ENCODE measurements around the gene IRS2.

DNA sequence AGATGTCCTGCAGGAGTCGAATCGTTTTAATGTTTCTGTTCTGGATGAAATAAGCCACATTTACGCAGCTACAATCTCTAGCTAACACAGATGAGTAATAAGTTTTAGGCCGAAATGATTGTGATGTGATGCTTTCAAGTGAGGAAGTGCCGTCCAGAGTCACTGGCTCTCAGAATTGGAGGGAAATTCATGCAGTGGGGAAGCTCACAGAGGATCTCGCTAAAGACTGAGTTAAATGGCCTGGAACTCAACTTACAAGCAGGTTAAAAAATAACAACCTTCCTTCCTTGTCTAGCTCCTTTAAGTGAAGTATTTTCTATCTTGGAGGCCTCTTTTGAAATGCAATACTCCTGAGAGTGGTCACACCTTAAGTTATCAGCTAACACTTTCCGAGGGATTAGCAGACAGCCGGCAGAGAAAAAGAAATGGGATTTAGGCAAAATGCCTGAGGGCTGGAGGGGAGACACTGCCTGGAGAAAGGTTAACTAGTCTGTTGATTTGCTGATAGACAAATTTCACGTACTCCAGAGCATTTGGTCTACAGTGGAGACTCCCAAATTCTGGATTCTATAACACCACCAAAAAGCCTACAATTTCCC, 74.2 kb downstream of the IRS2 start:
- TF ChIP-seq SIN3A (conservative IDR thresholded peaks at IDR 0.05 in 1 of 2, IDR thresholded peaks at IDR 0.05 in 1 of 2; ENCODE audit: low read depth in 1 of 2, low read length in 2 of 2) = no peak
- no peak for TF ChIP-seq CBX5 (IDR thresholded peaks at IDR 0.05; ENCODE audit: low read depth, low read length)
- no peak for TF ChIP-seq CHD2 (IDR thresholded peaks at IDR 0.05; ENCODE audit: low read length)
- no peak for TF ChIP-seq RBBP5 (IDR thresholded peaks at IDR 0.05; ENCODE audit: borderline replicate concordance, low read depth, low read length)
- TF ChIP-seq ZNF274 (IDR thresholded peaks at IDR 0.05; ENCODE audit: borderline replicate concordance, extremely low read depth, low read length) = no peak
- TF ChIP-seq SAP30 (IDR thresholded peaks at IDR 0.05; ENCODE audit: insufficient read depth, insufficient replicate concordance, low read length) = no peak
- no peak for TF ChIP-seq EP300 (IDR thresholded peaks at IDR 0.05; ENCODE audit: borderline replicate concordance in 1 of 2, low read depth in 2 of 2, low read length in 2 of 2)

Measured in H1 (cell line).